ENCODE data around the gene ZNF358. TPM values are rescaled to one million over a fixed set of nuclear protein-coding genes. Genes with fewer than 3 reads are reported as not detected.
A peak's percentile ranks its signal among the peaks of the same experiment; 100 is the strongest.

The ZNF358 gene
- total RNA-seq, 1 donor from 2014 or later: 56.9 TPM

DNA sequence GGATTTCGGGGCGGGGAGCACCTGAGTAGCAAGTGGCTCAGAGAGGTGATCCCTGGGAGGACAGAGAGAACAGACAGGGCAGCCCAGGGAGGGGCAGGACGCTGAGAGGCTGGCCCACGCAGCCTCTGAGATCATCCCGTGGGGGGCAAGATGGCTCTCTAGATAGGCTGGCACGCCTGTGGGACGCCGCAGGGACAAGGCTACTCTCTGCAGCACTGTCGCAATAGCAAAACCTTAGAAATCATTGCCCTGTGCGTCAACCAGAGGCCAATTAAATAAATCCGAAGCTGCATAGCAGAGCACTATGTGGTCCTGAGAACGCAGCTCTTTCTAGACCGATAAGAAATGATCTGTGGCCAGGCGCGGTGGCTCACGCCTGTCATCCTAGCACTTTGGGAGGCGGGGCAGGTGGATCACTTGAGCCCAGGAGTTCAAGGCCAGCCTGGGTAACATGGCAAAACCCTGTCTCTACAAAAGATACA, 32.1 kb upstream of the ZNF358 start:
- peak; percentile 21 for ATAC-seq
- intact Hi-C loops (cut with DNase I): no loop called here
- TF ChIP-seq, protein P1, sequence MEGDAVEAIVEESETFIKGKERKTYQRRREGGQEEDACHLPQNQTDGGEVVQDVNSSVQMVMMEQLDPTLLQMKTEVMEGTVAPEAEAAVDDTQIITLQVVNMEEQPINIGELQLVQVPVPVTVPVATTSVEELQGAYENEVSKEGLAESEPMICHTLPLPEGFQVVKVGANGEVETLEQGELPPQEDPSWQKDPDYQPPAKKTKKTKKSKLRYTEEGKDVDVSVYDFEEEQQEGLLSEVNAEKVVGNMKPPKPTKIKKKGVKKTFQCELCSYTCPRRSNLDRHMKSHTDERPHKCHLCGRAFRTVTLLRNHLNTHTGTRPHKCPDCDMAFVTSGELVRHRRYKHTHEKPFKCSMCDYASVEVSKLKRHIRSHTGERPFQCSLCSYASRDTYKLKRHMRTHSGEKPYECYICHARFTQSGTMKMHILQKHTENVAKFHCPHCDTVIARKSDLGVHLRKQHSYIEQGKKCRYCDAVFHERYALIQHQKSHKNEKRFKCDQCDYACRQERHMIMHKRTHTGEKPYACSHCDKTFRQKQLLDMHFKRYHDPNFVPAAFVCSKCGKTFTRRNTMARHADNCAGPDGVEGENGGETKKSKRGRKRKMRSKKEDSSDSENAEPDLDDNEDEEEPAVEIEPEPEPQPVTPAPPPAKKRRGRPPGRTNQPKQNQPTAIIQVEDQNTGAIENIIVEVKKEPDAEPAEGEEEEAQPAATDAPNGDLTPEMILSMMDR (IDR thresholded peaks at IDR 0.05): no peak

DNA sequence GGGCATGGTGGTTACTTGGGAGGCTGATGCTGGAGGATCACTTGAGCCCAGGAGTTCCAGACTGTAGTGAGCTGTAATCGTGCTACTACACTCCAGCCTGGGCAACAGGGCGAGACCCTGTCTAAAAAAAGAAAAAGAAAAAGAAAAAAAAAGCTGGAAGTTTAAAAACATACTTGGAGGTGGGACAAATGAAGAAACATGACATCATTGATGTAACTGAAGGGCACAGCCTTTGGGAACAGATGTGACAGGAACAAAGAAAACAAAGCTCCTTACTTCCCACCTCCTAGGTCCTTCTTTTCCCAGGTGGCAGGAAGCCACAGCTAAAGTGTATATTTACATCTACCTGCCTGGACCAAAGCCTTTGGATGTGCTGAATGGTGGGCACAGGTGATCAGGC, 29.0 kb upstream of the ZNF358 start:
- H3K36me3 ChIP-seq: no peaks in the 10 kb centered on the region
- TF ChIP-seq, protein P1 (IDR thresholded peaks at IDR 0.05): no peak
- ATAC-seq (no peak), DNase-seq (no peak)
- H3K4me1 ChIP-seq: peaks cover 23% of the 10 kb centered on the region
- no peak overlapping the region for H3K4me3 ChIP-seq
- no peaks in the 10 kb centered on the region for H3K9me3 ChIP-seq
- no peaks in the 10 kb centered on the region for H3K27me3 ChIP-seq
- no peak overlapping the region for H3K27ac ChIP-seq
- intact Hi-C loops (cut with DNase I): no loop called here

More for the DNA sequence above, 32.1 kb upstream of the ZNF358 start:
- peak overlapping the region; percentile 30 for H3K27ac ChIP-seq
- peak; percentile 63 for DNase-seq
- H3K27me3 ChIP-seq: no peaks in the 10 kb centered on the region
- no peaks in the 10 kb centered on the region for H3K9me3 ChIP-seq
- H3K36me3 ChIP-seq: no peaks in the 10 kb centered on the region
- H3K4me1 ChIP-seq: peaks cover 25% of the 10 kb centered on the region
- H3K4me3 ChIP-seq: no peak overlapping the region

DNA sequence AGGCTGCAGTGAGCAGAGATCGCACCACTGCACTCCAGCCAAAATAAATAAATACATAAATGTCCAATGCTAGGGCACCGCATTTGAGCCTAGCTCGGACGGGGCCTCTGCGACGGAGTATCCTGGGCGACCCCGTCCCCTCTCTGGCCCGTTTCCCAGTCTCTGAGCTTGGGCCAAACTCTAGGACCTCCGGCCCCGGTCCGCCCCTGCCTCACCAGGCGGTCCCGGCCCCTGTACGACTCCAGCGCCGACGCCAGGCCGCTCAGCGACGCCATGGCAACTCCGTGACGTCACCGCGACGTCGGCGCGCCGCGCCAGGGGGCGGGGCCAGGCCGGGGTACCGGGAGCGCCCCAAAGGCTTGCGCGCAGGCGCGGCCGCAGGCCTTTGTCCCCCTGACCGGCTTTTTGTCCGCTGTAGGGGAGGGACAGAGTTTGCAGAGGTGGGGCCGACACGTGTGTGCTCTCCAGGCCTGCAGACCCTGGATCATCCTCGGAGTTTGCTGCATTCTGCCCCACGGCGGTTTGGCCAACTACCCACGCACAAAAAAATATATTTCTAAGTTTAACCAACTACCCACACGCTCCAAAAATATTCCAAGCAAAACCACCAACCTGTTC, 27.1 kb upstream of the ZNF358 start, which contains the start of gene PEX11G:
TSS of gene PEX11G (minus strand) at position 300 of the 618 bp plus-strand sequence. CDS start at position 275, 25 bp downstream.
- H3K4me1 ChIP-seq: peaks cover 9% of the 10 kb centered on the region
- no peaks in the 10 kb centered on the region for H3K27me3 ChIP-seq
- TF ChIP-seq, protein P1 (IDR thresholded peaks at IDR 0.05): no peak
- intact Hi-C loops (cut with DNase I): no loop called here
- peak within 1 kb of the TSS; percentile 71 for H3K4me3 ChIP-seq
- H3K36me3 ChIP-seq: no peaks in the 10 kb centered on the region
- DNase-seq: peak; percentile 96
- peak; percentile 98 for ATAC-seq
- H3K9me3 ChIP-seq: no peaks in the 10 kb centered on the region
- H3K27ac ChIP-seq: peak within 1 kb of the TSS; percentile 91

DNA sequence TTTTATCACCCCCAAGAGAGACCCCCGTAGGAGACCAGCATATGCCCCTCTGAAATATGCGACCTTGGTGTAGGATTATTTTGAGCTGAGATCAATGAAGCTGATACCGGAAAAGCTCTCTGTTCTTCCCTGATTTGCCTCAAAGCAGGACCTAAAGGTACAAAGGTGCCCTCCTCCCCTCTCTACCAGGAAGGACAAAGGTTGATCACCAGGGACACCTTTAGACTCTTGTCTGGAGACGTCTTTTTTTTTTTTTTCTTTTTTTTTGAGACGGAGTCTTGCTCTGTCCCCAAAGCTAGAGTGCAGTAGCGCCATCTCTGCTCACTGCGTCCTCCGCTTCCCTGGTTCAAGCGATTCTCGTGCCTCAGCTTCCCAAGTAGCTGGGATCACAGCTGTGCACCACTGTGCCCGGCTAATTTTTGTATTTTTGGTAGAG, 26.3 kb upstream of the ZNF358 start:
- intact Hi-C loops (cut with DNase I): no loop called here
- TF ChIP-seq, protein P1 (IDR thresholded peaks at IDR 0.05): no peak
- DNase-seq (no peak), ATAC-seq (no peak)
- Histone ChIP-seq H3K27ac (peak overlapping the region; percentile 91), H3K27me3 (no peaks in the 10 kb centered on the region), H3K4me1 (peaks cover 15% of the 10 kb centered on the region), H3K36me3 (no peaks in the 10 kb centered on the region), H3K4me3 (peak overlapping the region; percentile 71), H3K9me3 (no peaks in the 10 kb centered on the region)

DNA sequence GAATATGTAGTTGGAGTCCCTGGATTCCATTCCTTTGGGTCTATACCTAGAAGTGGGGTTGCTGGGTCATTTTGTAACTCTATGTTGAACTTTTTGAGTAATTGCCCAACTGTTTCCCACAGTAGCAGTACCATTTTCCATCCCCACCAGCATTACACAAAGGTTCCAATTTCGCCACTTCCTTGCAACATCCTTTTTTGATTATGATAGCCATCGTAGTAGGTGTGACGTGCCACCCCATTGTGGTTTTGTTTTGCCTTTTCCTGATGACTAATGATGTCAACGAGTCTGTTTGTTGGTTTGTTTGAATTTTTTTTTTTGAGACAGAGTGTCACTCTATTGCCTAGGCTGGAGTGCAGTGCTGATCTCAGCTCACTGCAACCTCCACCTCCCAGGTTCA, 23.8 kb upstream of the ZNF358 start:
- intact Hi-C loops (cut with DNase I): no loop called here
- no peaks in the 10 kb centered on the region for H3K27me3 ChIP-seq

More for the DNA sequence above, 23.8 kb upstream of the ZNF358 start:
- TF ChIP-seq, protein P1 (IDR thresholded peaks at IDR 0.05): no peak
- DNase-seq: no peak
- H3K27ac ChIP-seq: peak overlapping the region; percentile 36
- peak; percentile 28 for ATAC-seq
- H3K36me3 ChIP-seq: no peaks in the 10 kb centered on the region
- H3K4me3 ChIP-seq: no peak overlapping the region
- H3K9me3 ChIP-seq: no peaks in the 10 kb centered on the region
- peaks cover 15% of the 10 kb centered on the region for H3K4me1 ChIP-seq
